Neural cell (in vitro differentiated cells): Measurements from ENCODE around the gene DMBT1.

Source experiments
- CTCF ChIP-seq: fragments of 450-650 bp; IDR thresholded peaks from 2 replicates; pipeline ENCODE4 v1.5.1; 2014; ENCODE audit warnings: antibody characterized with exemption, mild to moderate bottlenecking, moderate library complexity; ENCODE audit not compliant: poor library complexity, severe bottlenecking
- EP300 ChIP-seq: fragments of 450-650 bp; conservative IDR thresholded peaks from 2 replicates; pipeline ENCODE4 v1.6.1; 2014; ENCODE audit warnings: antibody characterized with exemption, mild to moderate bottlenecking, moderate library complexity; ENCODE audit not compliant: poor library complexity, severe bottlenecking
- EZH2 ChIP-seq: fragments of 200-600, 300-800 bp; shearing (Covaris generic), sonication (generic); IDR thresholded peaks from 2 replicates; pipeline ENCODE4 v1.6.1; 2014; ENCODE audit warnings: antibody characterized with exemption, low read length, borderline replicate concordance, mild to moderate bottlenecking; ENCODE audit not compliant: insufficient read depth, poor library complexity, severe bottlenecking
- POLR2AphosphoS5 ChIP-seq: IDR thresholded peaks from 2 replicates; pipeline ENCODE4 v1.6.1; 2012
- TAF1 ChIP-seq: IDR thresholded peaks from 2 replicates; pipeline ENCODE4 v1.6.1; 2012; ENCODE audit warnings: low read depth

DNA sequence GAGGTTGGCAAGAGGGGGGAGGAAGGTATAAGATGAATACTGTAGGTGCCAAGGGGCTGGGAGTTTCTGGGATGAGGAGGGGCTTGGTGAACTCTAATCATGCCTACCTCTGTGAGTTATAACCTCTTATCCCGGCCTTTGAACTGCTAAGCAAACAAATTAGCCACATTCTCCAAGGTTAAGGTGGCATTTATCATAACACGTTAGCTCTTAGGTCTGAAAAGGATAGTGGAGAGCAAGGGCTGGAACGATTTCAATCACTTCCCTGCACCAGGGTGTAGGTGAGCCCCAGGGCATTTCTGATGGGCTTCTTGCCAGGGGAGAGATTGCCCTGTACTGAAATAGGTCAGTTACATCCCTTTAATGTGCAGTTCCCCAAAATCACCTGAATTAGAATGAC is 28.6 kb upstream of the DMBT1 start:
- TF ChIP-seq CTCF = no peak
- no peak for TF ChIP-seq POLR2AphosphoS5
- TF ChIP-seq EZH2 = no peak
- TF ChIP-seq TAF1 = no peak
- no peak for TF ChIP-seq EP300
